ENCODE measurements around the gene KLK5. TPM values are rescaled to one million over a fixed set of nuclear protein-coding genes. Genes with fewer than 3 reads are reported as not detected.
A peak's percentile ranks its signal among the peaks of the same experiment; 100 is the strongest.

Gene KLK5
- total and polyA plus RNA-seq, 2 of the 13 experiments (the other 11 are each of a cell fraction or from before 2014, with no cell fraction given): not detected

DNA sequence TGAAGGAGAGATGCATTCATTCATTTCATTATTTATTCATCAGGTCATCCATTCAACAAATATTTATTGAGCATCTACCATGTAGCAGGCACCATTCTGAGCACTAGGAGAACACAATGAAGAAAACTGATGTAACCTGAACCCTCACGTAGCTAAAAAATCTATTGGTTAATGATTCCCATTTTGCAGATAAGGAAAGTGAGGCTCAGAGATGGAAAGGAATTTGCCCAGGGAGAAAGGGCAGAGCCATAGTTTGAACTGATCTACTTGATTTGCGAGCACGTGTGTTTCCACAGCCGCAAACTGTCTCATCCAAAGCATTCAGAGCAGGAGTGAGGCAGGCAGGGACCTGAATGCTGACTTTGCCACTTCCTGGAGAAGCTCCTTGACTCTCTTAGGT, 45.8 kb upstream of the KLK5 start:
- intact Hi-C loops (cut with micrococcal nuclease; ENCODE audit: unreplicated experiment) (no loop called here), in situ Hi-C loops (cut with HindIII; ENCODE audit: extremely low pct_ligation_motif_present, low pct_unique_long_range_greater_than_20kb) (no loop called here)
- H3K9me3 ChIP-seq (ENCODE audit: low read length): no peaks in the 10 kb centered on the region
- ATAC-seq (no peak), FAIRE-seq (no peak), DNase-seq (ENCODE audit: low spot score) (no peak)
- H4K20me1 ChIP-seq (ENCODE audit: insufficient read depth, low read length): no peaks in the 10 kb centered on the region
- no peaks in the 10 kb centered on the region for H3K4me1 ChIP-seq (ENCODE audit: insufficient read depth, low read length)
- peaks cover 3 to 11% of the 10 kb centered on the region in 2 experiments; a peak in 4 of 5 replicates for H3K27me3 ChIP-seq (ENCODE audit: control insufficient read depth in 1 of 2, insufficient read depth in 2 of 2, low read length in 2 of 2)
- no peaks in the 10 kb centered on the region for H3K36me3 ChIP-seq (replicated peaks in 1 of 2; ENCODE audit: control insufficient read depth in 1 of 2, insufficient read depth in 2 of 2, low read length in 2 of 2)
- H3K27ac ChIP-seq (ENCODE audit: extremely low read length, insufficient read depth, low read length): no peak overlapping the region
- no peak overlapping the region for H3K9ac ChIP-seq (ENCODE audit: insufficient read depth, low read depth, low read length)
- H2AFZ ChIP-seq (ENCODE audit: low read length): no peak overlapping the region
- no TSS peak for BruUV-seq (replicated peaks)
- H3K4me3 ChIP-seq (replicated peaks in 1 of 3; ENCODE audit: insufficient read depth in 1 of 3, low read depth in 2 of 3, low read length in 3 of 3): no peak overlapping the region
- POLR2A ChIA-PET: no interaction called here
- TF ChIP-seq, protein P1, sequence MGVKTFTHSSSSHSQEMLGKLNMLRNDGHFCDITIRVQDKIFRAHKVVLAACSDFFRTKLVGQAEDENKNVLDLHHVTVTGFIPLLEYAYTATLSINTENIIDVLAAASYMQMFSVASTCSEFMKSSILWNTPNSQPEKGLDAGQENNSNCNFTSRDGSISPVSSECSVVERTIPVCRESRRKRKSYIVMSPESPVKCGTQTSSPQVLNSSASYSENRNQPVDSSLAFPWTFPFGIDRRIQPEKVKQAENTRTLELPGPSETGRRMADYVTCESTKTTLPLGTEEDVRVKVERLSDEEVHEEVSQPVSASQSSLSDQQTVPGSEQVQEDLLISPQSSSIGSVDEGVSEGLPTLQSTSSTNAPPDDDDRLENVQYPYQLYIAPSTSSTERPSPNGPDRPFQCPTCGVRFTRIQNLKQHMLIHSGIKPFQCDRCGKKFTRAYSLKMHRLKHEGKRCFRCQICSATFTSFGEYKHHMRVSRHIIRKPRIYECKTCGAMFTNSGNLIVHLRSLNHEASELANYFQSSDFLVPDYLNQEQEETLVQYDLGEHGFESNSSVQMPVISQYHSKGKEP (CRISPR knock-in tag; IDR thresholded peaks at IDR 0.05): no peak
- TF ChIP-seq SSRP1 (CRISPR knock-in tag; IDR thresholded peaks at IDR 0.05) (no peak), SP2 (CRISPR knock-in tag; IDR thresholded peaks at IDR 0.05) (no peak), ZNF629 (CRISPR knock-in tag; conservative IDR thresholded peaks at IDR 0.05) (peak; percentile 54; the same call in 1 of the 2 replicates)
- no peaks in the 10 kb centered on the region for H3K79me2 ChIP-seq (ENCODE audit: insufficient read depth, low read length)
- CTCF ChIA-PET (ENCODE audit: low intra/inter-chr PET ratio, low total read pairs): no interaction called here
- H3K4me2 ChIP-seq (ENCODE audit: low read depth, low read length): no peak overlapping the region
- 2% methylated on average over 4 of the region's 4 CpGs for WGBS (ENCODE audit: low lambda C conversion rate)

GRCh38 chr19:50998061-50998460, 45.2 kb upstream of the KLK5 start:
- H3K9me3 ChIP-seq (ENCODE audit: low read length): no peaks in the 10 kb centered on the region
- FAIRE-seq: no peak
- in situ Hi-C loops (cut with HindIII; ENCODE audit: extremely low pct_ligation_motif_present, low pct_unique_long_range_greater_than_20kb): no loop called here
- no peaks in the 10 kb centered on the region for H4K20me1 ChIP-seq (ENCODE audit: insufficient read depth, low read length)
- peaks cover 3 to 11% of the 10 kb centered on the region in 2 experiments; a peak in 3 of 5 replicates for H3K27me3 ChIP-seq (ENCODE audit: control insufficient read depth in 1 of 2, insufficient read depth in 2 of 2, low read length in 2 of 2)
- H3K4me2 ChIP-seq (ENCODE audit: low read depth, low read length): no peak overlapping the region
- intact Hi-C loops (cut with micrococcal nuclease; ENCODE audit: unreplicated experiment): no loop called here
- H3K9ac ChIP-seq (ENCODE audit: insufficient read depth, low read depth, low read length): no peak overlapping the region
- WGBS (ENCODE audit: low lambda C conversion rate): 5% methylated on average over 5 of the region's 5 CpGs
- no peak for TF ChIP-seq CENPT (CRISPR knock-in tag; IDR thresholded peaks at IDR 0.05; ENCODE audit: low read depth)
- no peak for TF ChIP-seq FOXM1 (CRISPR knock-in tag; IDR thresholded peaks at IDR 0.05)
- no peak for TF ChIP-seq ZSCAN20 (CRISPR knock-in tag; IDR thresholded peaks at IDR 0.05; ENCODE audit: borderline replicate concordance)
- TF ChIP-seq ZNF597 (CRISPR knock-in tag; IDR thresholded peaks at IDR 0.05): no peak
- TF ChIP-seq, protein P2, sequence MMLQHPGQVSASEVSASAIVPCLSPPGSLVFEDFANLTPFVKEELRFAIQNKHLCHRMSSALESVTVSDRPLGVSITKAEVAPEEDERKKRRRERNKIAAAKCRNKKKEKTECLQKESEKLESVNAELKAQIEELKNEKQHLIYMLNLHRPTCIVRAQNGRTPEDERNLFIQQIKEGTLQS (CRISPR knock-in tag; IDR thresholded peaks at IDR 0.05): no peak
- TF ChIP-seq PCBP1 (IDR thresholded peaks at IDR 0.05; ENCODE audit: borderline replicate concordance, low read depth, low read length): no peak
- TF ChIP-seq ZMAT3 (CRISPR knock-in tag; conservative IDR thresholded peaks at IDR 0.05): no peak
- no peak for TF ChIP-seq ZNF879 (CRISPR knock-in tag; IDR thresholded peaks at IDR 0.05)
- TF ChIP-seq DMAP1 (CRISPR knock-in tag; IDR thresholded peaks at IDR 0.05): no peak
- TF ChIP-seq YY1 (IDR thresholded peaks at IDR 0.05; ENCODE audit: insufficient read depth, insufficient replicate concordance, low read depth, low read length): no peak
- no peak for TF ChIP-seq ZNF264 (CRISPR knock-in tag; IDR thresholded peaks at IDR 0.05)
- no peak for TF ChIP-seq HNRNPUL1 (IDR thresholded peaks at IDR 0.05; ENCODE audit: low read depth, low read length)
- no peak overlapping the region for H3K27ac ChIP-seq (ENCODE audit: extremely low read length, insufficient read depth, low read length)
- no peak for DNase-seq (ENCODE audit: low spot score)
- POLR2A ChIA-PET: no interaction called here
- H3K36me3 ChIP-seq (replicated peaks in 1 of 2; ENCODE audit: control insufficient read depth in 1 of 2, insufficient read depth in 2 of 2, low read length in 2 of 2): no peaks in the 10 kb centered on the region
- no peak overlapping the region for H3K4me3 ChIP-seq (replicated peaks in 1 of 3; ENCODE audit: insufficient read depth in 1 of 3, low read depth in 2 of 3, low read length in 3 of 3)
- H2AFZ ChIP-seq (ENCODE audit: low read length): no peak overlapping the region
- ATAC-seq: no peak
- no peaks in the 10 kb centered on the region for H3K4me1 ChIP-seq (ENCODE audit: insufficient read depth, low read length)
- CTCF ChIA-PET (ENCODE audit: low intra/inter-chr PET ratio, low total read pairs): no interaction called here
- BruUV-seq (replicated peaks): no TSS peak
- no peaks in the 10 kb centered on the region for H3K79me2 ChIP-seq (ENCODE audit: insufficient read depth, low read length)
